HG03060 (cell line): ENCODE results near the gene PSMD7.
"Not testable (repeated sequence)": the region's sequence is repeated elsewhere in the genome, so short reads cannot be mapped to it uniquely, and the experiment has no call there.

Experiments
- ATAC-seq: cut with Tn5 transposase; IDR thresholded peaks from one replicate; pipeline ENCODE4 v1.9.1; 2021; ENCODE audit warnings: low read depth, moderate number of reproducible peaks; ENCODE audit not compliant: unreplicated experiment

The PSMD7 gene

DNA sequence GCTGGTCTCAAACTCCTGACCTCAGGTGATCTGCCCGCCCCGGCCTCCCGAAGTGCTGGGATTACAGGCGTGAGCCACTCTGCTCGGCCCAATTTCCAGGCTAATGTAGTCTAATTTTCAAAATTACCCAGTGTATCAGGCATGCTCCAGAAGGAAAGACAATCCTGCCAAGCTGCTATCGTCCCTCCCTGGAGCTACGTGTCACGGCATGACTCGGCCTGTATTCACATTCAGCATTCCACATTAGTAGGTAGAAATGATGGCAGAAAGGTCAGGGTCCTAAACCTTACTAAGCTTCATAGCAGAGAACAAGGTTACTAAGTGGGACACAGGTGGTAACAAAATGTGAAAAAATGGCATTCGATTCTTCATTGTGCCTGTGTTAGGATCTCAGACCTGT lies 42.6 kb downstream of the PSMD7 start:
- ATAC-seq: not testable (repeated sequence)

DNA sequence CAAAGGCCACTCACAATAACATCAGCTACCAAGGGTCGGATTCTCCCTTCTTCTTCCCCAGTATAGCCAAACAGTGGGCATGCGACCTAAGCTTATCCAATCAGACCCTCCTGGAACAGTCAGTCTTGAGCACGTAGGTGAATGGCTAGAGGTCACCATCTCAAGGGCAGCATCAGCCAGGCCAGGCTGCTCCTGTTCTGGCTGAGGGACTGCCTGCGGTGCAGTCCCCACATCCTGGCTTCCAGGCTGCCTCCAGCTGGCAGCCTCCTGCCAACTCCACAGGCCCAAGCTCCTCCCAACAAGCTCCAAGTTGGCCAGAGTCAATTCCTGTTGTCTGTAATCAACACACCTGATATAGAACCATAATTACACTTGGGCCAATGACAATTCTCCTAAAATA lies 56.4 kb downstream of the PSMD7 start:
- ATAC-seq: not testable (repeated sequence)
